ENCODE results near the gene XAGE1A.
"Not testable (repeated sequence)": the region's sequence is repeated elsewhere in the genome, so short reads cannot be mapped to it uniquely, and the experiment has no call there.

The XAGE1A gene, protein sequence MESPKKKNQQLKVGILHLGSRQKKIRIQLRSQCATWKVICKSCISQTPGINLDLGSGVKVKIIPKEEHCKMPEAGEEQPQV

DNA sequence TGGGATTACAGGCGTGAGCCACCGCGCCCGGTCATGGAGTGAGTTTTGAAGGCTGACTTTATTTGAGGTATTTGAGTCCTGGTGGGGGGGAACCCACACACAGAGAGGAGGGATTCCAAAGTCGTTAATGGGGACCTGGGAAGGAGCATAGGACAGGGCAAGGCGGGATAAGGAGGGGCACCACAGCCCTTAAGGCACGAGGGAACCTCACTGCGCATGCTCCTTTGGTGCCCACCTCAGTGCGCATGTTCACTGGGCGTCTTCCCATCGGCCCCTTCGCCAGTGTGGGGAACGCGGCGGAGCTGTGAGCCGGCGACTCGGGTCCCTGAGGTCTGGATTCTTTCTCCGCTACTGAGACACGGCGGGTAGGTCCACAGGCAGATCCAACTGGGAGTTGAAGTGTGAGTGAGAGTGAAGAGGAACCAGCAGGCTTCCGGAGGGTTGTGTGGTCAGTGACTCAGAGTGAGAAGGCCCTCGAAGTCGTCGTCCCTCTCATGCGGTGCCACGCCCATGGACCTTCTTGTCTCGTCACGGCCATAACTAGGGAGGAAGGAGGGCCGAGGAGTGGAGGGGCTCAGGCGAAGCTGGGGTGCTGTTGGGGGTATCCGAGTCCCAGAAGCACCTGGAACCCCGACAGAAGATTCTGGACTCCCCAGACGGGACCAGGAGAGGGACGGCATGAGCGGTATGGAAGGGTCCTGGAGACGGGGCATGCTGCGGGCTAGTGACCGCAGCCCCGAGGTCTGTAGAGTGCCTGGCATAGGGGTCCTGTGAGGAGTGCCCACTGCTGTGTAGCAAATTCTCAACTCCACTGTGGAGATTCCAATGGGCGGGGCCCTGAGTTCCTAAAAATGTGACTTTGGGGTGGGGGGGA is at the start of gene XAGE1A:
Gene XAGE1A, plus strand, starts transcription at position 264 of the 874 bp plus-strand sequence. CDS start 1,554 bp downstream, outside the sequence.
- not testable (repeated sequence) for DNase-seq

GRCh38 chrX:52452031-52452430 is 43.6 kb upstream of the XAGE1A start:
- DNase-seq, result not testable (repeated sequence)

DNA sequence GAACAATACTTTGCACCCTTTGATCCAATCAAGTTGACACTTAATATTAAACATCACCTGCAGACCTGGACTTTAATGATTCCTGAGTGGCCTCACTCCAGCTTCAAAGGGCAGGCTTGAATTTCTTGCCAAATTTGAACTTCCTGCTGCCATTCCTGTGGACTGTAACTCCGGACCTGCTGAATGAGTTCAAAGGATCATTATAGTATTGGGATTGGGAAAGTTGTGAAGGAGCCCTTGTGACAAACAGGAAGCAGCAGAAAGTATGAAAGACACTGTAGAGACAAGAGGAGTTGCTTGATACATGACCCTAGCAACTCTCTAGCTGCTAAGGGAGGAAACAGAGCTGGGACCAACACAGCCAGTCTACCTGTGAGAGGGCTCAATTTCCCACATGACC is 24.3 kb upstream of the XAGE1A start:
- DNase-seq, result not testable (repeated sequence)

DNA sequence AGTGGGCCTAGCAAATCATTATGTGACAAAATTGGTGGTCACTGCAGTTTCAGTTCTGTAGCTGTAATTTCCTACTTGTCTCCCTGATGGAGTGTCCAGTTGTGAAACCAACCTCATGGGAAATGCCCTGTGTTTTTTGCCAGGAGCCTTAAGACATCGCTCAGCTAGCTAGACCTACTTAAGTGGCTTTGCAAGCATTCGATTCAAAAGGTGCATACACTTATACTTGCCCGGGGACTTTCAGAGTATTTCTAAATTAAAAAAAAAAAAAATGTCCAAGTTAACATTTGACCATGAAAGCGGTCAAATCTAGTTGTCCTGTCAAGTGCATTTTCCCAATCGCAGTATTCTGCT is 788 bp downstream of the XAGE1A start:
- DNase-seq, result not testable (repeated sequence)

DNA sequence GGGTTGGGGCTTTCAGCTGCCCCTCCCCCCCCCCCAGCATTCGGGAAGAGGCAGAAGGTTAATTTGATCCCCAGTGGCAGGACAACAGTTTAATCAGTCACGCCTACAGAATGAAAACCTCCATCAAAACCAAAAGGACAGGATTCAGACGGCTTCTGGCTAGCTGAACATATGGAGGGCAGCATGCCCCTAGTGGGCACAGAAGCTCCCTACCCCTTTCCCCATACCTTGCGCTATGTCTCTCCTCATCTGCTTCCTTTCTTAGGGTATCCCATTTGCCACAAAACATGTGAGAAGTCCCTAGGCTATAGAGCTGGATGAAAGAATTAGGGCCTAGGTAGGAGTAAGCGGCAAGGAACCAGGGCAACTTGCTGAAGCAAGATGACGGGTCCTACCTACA is 5.8 kb downstream of the XAGE1A start:
- not testable (repeated sequence) for DNase-seq

DNA sequence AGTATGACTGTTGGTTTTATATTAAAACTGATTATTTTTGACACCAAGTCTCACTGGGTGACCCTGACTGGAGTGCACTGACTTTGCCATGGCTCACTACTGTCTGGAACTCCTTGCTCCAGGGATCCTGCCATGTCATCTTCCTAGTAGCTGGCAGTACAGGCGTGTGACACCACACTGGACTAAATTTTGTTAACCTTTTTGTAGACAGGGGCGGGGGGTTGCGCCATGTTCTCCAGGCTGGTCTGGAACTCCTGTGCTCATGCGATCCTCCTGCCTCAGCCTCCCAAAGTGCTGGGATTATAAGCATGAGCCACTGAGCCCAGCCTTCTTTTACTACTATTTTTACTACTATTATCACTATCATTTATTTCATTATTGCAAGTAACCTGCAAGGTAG is 8.9 kb downstream of the XAGE1A start:
- no peak for DNase-seq

GRCh38 chrX:52507331-52507730 is 11.7 kb downstream of the XAGE1A start:
- no peak for DNase-seq

DNA sequence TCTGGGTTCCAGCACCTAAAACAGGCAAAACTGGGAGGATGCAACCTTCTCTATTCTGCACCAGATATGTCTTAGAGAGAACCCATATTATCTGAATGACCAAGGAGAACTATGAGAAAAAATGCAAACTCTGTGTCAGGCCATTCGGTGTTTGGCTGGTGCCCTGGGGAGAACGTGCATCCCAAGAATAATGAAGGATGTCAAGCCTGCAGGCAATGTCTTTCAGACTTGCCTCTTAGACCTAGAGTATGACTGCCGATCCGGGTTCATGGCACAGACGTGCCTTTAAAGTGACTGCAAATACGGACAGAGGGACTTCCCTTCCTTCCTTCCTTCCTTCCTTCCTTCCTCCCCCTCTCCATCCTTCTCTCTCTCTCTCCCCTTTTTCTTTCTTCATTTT is 14.3 kb downstream of the XAGE1A start:
- no peak for DNase-seq

DNA sequence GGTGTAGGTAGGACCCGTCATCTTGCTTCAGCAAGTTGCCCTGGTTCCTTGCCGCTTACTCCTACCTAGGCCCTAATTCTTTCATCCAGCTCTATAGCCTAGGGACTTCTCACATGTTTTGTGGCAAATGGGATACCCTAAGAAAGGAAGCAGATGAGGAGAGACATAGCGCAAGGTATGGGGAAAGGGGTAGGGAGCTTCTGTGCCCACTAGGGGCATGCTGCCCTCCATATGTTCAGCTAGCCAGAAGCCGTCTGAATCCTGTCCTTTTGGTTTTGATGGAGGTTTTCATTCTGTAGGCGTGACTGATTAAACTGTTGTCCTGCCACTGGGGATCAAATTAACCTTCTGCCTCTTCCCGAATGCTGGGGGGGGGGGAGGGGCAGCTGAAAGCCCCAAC is 15.5 kb downstream of the XAGE1A start:
- DNase-seq, result not testable (repeated sequence)

GRCh38 chrX:52516110-52516986 is 20.7 kb downstream of the XAGE1A start:
- DNase-seq, result not testable (repeated sequence)

GRCh38 chrX:52516987-52517325 is 21.3 kb downstream of the XAGE1A start, which contains the start of gene XAGE1B:
XAGE1B (minus strand) TSS chrX:52517063; CDS start chrX:52515527, 1,536 bp downstream.
- not testable (repeated sequence) for DNase-seq

DNA sequence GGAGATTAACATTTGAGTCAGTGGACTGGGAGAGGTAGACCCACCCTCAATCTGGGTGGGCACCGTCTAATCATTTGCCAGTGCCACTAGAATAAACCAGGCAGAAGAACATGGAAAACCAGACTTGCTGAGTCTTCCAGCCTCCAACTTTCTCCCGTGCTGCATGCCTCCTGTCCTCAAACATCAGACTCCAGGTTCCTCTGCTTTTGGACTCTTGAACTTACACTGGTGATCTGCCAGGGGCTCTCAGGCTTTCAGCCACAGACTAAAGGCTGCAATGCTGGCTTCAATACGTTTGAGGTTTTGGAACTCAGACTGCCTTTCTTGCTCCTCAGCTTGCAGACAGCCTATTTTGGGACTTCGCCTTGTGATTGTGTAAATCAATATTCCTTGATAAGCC is 45.4 kb downstream of the XAGE1A start:
- not testable (repeated sequence) for DNase-seq

DNA sequence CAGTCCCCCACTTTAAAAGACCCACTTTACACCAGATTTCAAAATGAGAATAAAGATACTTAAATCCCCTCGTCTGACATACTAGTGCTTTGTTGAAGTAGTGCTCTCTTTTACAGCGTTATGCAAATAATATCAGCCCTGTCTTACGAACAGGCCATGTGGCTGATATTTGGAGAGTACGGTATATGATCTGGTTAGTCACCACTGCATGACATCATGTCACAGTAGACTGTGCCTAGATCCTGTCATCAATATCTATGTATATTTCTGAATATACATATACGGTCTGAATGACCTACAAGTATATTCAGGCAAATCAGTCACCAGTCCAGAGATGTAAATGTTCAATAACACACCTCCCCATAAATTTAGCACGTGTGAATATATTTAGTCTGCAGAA is 46.7 kb downstream of the XAGE1A start:
- no peak for DNase-seq

DNA sequence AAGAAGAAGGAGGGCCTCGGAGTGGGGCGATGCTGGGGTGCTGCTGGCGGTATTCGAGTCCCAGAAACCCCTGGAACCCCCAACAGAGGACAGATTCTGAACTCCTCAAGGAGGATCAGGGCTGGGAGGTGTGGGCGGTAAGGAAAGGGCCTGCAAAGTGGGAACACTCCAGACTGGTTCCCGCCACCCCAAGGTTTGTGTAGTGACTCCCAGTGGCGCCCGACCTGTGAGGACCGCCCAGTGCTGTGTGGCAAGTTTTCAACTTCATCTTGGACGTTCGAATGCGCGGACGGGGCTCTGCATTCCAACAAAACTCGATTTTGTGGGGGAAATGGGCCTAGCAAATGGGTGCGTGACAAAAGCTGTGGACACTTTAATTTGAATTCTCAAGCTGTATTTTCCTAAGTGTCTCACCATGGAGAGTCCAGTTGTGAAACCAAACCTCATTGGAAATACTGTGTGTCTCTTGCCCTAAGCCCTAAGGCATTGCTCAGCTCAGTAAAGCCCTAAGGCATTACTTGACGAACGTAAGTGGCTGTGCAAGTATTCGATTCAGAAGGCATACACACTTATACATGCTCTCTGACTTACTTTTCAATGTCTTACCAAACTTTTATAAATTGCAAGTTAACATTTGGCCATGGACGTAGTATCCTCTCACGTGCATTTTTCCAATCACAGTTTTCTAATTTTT is 48.7 kb downstream of the XAGE1A start:
- no peak for DNase-seq

DNA sequence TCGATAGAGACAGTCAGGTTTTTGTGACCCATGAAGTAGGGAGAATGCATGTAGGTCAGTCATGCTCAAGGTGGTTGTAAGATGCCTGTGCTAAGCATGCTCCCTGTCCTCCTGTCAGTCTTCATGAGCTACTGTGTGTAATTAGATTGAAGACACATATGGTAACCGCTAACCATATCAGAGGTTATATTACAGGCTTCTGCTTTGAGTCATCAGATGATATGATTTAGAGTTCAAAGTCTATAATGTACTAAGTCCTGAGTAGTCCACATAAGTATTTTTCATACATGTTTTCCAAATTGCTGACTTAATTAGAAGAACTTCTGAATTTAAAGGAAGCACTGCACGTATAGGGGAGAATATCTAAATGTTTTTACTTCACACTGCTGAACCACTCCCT is 53.2 kb downstream of the XAGE1A start:
- not testable (repeated sequence) for DNase-seq

All from NCI-H748 treated with DMSO at 0.1 percent for 48 hours (cell line).